Measurements from ENCODE around the gene DYNLT2.

Gene DYNLT2, protein sequence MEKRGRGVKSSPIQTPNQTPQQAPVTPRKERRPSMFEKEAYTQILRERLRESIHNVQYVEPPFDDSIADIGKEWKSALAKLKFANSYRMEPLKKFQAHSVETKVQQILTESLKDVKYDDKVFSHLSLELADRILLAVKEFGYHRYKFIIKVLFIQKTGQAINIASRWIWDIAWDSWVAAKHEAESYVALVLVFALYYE

GRCh38 chr6:169751242-169752073 is at the start of gene DYNLT2, which contains the start of gene ERMARD:
Gene DYNLT2, minus strand, starts transcription at chr6:169751572. Its CDS starts 114 bp downstream, at chr6:169751458.
Gene ERMARD, plus strand, starts transcription at chr6:169751622. Its CDS starts 36 bp downstream, at chr6:169751658.
- Histone ChIP-seq H3K9me3 (ENCODE audit: low read length) (no peaks in the 10 kb centered on the region), H3K36me3 (ENCODE audit: insufficient read depth, low read length) (no peaks in the 10 kb centered on the region), H3K27me3 (ENCODE audit: control insufficient read depth in 1 of 2, insufficient read depth in 2 of 2, low read length in 2 of 2) (no peaks in the 10 kb centered on the region), H3K4me1 (ENCODE audit: insufficient read depth, low read length) (peaks cover 25% of the 10 kb centered on the region), H3K9ac (ENCODE audit: low read length) (peak within 1 kb of the TSS; percentile 93), H3K27ac (ENCODE audit: low read depth, low read length) (peak within 1 kb of the TSS; percentile 83), H3K4me3 (ENCODE audit: low read depth in 1 of 2, low read length in 2 of 2) (peak within 1 kb of the TSS; percentile 78 to 83)

DNA sequence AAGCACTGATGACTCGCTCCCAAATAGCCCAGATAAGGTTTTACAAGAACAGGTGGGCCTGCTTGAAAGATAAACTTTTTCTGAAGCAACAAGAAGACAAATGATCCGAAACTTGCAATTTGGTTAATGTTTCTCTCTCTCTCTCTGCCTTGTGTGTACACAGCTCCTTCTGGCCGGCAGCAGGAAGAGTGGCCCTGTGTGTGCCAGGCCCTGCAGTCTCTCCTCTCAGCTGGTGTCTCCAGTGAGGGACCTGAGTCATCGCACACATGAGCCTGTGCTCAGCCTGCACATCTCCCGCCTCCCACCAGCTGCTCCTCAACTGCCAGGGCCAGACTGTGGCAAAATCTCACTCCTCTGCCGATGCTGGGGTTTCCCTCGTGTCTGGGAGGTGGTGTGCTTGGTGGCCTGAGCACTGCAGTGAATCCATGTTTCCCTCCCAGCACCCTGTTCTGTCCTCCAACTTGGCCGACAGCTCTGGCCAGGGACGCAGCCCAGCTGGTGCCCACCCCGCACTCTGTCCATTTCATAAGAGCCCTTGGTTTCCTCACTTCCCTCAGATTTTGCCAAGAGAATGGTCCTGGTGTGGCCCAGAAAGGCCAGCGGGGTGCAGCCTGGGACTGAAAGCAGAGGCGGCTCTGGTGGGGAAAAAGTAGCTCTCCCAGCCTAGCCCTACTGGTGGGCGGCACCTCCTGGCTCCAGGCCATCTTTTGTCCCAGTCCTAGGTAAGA is 49.5 kb upstream of the DYNLT2 start:
- no peaks in the 10 kb centered on the region for H3K27me3 ChIP-seq (ENCODE audit: control insufficient read depth in 1 of 2, insufficient read depth in 2 of 2, low read length in 2 of 2)
- H3K9ac ChIP-seq (ENCODE audit: low read length) = no peak overlapping the region
- H3K36me3 ChIP-seq (ENCODE audit: insufficient read depth, low read length) = no peaks in the 10 kb centered on the region
- H3K4me1 ChIP-seq (ENCODE audit: insufficient read depth, low read length) = peaks cover 4% of the 10 kb centered on the region
- H3K4me3 ChIP-seq (ENCODE audit: low read depth in 1 of 2, low read length in 2 of 2) = no peak overlapping the region
- H3K27ac ChIP-seq (ENCODE audit: low read depth, low read length) = no peak overlapping the region
- H3K9me3 ChIP-seq (ENCODE audit: low read length) = no peaks in the 10 kb centered on the region

DNA sequence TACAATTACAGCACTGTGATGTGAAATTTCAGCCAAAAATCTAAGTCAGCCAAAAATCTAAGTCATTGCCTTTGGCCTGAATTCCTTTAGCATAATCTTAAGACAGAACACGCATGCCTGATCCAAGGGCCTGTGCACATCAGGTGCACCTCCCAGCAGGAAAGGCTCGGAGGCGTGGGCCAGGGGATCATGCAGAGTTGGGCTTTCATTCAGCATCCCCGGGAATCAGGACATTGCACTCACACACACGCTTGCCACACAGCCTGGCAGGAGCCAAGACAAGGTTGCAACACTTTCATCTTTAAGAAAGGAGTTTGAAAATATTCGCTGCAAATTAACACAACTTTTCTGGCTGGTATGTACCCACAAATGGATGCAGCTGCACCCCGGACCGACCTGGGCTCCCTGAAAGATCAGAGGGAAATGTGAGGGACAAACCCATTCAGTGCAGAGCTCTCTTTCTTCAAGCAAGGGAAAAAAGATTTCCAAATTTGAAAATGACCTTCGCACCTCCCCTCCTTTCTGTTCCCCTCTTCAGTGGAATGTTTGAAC is 48.8 kb upstream of the DYNLT2 start:
- no peak overlapping the region for H3K9ac ChIP-seq (ENCODE audit: low read length)
- H3K27ac ChIP-seq (ENCODE audit: low read depth, low read length) = no peak overlapping the region
- H3K36me3 ChIP-seq (ENCODE audit: insufficient read depth, low read length) = no peaks in the 10 kb centered on the region
- H3K4me3 ChIP-seq (ENCODE audit: low read depth in 1 of 2, low read length in 2 of 2) = no peak overlapping the region
- H3K27me3 ChIP-seq (ENCODE audit: control insufficient read depth in 1 of 2, insufficient read depth in 2 of 2, low read length in 2 of 2) = no peaks in the 10 kb centered on the region
- H3K9me3 ChIP-seq (ENCODE audit: low read length) = no peaks in the 10 kb centered on the region
- peaks cover 4% of the 10 kb centered on the region for H3K4me1 ChIP-seq (ENCODE audit: insufficient read depth, low read length)

DNA sequence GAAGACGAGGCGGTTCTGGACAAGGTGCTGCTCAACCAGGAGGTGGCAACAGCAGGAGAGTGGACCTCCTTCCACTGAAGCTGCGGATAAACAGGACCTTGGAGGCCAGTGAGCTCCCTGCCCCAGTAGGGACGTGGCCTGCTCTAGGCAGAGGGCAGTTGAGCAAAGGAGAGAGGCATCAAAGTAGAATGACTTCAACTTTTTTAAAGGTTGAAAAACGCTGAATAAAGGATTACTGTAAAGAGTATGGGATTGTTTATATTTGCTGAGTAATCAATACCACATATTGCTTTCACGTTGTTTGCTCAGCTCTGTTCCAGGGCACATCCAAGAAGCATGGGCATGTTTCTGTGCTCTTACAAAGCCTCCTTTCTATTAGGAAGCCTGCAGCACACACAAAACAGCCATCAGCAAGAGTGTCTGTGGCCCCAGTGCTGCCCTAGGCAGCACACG is 48.1 kb upstream of the DYNLT2 start:
- Histone ChIP-seq H3K27ac (ENCODE audit: low read depth, low read length) (no peak overlapping the region), H3K4me3 (ENCODE audit: low read depth in 1 of 2, low read length in 2 of 2) (no peak overlapping the region)

DNA sequence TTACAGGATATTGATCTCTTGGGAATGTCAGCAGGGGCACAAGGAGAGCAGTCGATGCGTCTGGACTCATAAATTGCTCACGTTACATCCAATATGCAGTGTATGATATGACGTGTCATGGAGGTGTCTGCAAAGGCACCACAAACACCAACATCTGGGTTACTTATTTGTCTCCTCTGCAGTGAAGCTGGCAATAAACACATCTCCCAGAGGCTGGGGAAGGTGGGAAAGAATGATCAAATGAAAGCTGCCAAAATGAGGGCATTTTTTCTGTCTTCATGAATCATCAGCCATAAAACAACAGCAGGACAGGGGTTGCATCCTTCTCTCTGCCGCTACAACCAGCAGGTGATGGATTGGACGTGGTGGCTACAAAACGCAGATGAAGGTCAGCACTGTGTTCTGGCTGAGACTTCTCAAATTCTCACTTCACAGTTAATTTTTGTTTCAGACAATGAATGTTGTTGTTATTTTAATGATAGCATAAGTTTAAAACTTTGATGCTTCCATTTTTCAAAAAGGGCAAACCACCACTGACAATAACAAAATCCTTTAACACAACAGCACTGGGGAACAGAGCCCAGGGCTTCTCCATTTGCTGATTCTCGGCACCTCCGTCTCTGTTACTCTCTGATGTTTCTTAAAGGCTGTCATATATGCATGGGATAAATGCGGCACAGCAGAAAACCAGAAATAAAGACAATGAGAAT is 47.5 kb upstream of the DYNLT2 start:
- no peak overlapping the region for H3K9ac ChIP-seq (ENCODE audit: low read length)
- peaks cover 4% of the 10 kb centered on the region for H3K4me1 ChIP-seq (ENCODE audit: insufficient read depth, low read length)
- no peaks in the 10 kb centered on the region for H3K36me3 ChIP-seq (ENCODE audit: insufficient read depth, low read length)
- H3K27ac ChIP-seq (ENCODE audit: low read depth, low read length) = no peak overlapping the region
- H3K27me3 ChIP-seq (ENCODE audit: control insufficient read depth in 1 of 2, insufficient read depth in 2 of 2, low read length in 2 of 2) = no peaks in the 10 kb centered on the region
- H3K4me3 ChIP-seq (ENCODE audit: low read depth in 1 of 2, low read length in 2 of 2) = no peak overlapping the region
- H3K9me3 ChIP-seq (ENCODE audit: low read length) = no peaks in the 10 kb centered on the region

More for the DNA sequence above, 48.1 kb upstream of the DYNLT2 start:
- peaks cover 4% of the 10 kb centered on the region for H3K4me1 ChIP-seq (ENCODE audit: insufficient read depth, low read length)
- H3K9ac ChIP-seq (ENCODE audit: low read length) = no peak overlapping the region
- no peaks in the 10 kb centered on the region for H3K36me3 ChIP-seq (ENCODE audit: insufficient read depth, low read length)
- no peaks in the 10 kb centered on the region for H3K9me3 ChIP-seq (ENCODE audit: low read length)
- H3K27me3 ChIP-seq (ENCODE audit: control insufficient read depth in 1 of 2, insufficient read depth in 2 of 2, low read length in 2 of 2) = no peaks in the 10 kb centered on the region

- peaks cover 13% of the 10 kb centered on the region for H3K4me1 ChIP-seq (ENCODE audit: insufficient read depth, low read length)
- no peak overlapping the region for H3K4me3 ChIP-seq (ENCODE audit: low read depth in 1 of 2, low read length in 2 of 2)
- H3K27ac ChIP-seq (ENCODE audit: low read depth, low read length) = no peak overlapping the region
- no peaks in the 10 kb centered on the region for H3K36me3 ChIP-seq (ENCODE audit: insufficient read depth, low read length)
- no peaks in the 10 kb centered on the region for H3K9me3 ChIP-seq (ENCODE audit: low read length)
- no peak overlapping the region for H3K9ac ChIP-seq (ENCODE audit: low read length)
- no peaks in the 10 kb centered on the region for H3K27me3 ChIP-seq (ENCODE audit: control insufficient read depth in 1 of 2, insufficient read depth in 2 of 2, low read length in 2 of 2)
Measured at GRCh38 chr6:169795196-169795595, 43.8 kb upstream of the DYNLT2 start.

GRCh38 chr6:169794317-169795055 is 43.1 kb upstream of the DYNLT2 start:
- no peak overlapping the region for H3K9ac ChIP-seq (ENCODE audit: low read length)
- peaks cover 17% of the 10 kb centered on the region for H3K4me1 ChIP-seq (ENCODE audit: insufficient read depth, low read length)
- H3K9me3 ChIP-seq (ENCODE audit: low read length) = no peaks in the 10 kb centered on the region
- H3K36me3 ChIP-seq (ENCODE audit: insufficient read depth, low read length) = no peaks in the 10 kb centered on the region
- H3K27ac ChIP-seq (ENCODE audit: low read depth, low read length) = no peak overlapping the region
- no peaks in the 10 kb centered on the region for H3K27me3 ChIP-seq (ENCODE audit: control insufficient read depth in 1 of 2, insufficient read depth in 2 of 2, low read length in 2 of 2)
- H3K4me3 ChIP-seq (ENCODE audit: low read depth in 1 of 2, low read length in 2 of 2) = no peak overlapping the region

GRCh38 chr6:169793408-169793807 is 42.0 kb upstream of the DYNLT2 start:
- no peak overlapping the region for H3K4me3 ChIP-seq (ENCODE audit: low read depth in 1 of 2, low read length in 2 of 2)

DNA sequence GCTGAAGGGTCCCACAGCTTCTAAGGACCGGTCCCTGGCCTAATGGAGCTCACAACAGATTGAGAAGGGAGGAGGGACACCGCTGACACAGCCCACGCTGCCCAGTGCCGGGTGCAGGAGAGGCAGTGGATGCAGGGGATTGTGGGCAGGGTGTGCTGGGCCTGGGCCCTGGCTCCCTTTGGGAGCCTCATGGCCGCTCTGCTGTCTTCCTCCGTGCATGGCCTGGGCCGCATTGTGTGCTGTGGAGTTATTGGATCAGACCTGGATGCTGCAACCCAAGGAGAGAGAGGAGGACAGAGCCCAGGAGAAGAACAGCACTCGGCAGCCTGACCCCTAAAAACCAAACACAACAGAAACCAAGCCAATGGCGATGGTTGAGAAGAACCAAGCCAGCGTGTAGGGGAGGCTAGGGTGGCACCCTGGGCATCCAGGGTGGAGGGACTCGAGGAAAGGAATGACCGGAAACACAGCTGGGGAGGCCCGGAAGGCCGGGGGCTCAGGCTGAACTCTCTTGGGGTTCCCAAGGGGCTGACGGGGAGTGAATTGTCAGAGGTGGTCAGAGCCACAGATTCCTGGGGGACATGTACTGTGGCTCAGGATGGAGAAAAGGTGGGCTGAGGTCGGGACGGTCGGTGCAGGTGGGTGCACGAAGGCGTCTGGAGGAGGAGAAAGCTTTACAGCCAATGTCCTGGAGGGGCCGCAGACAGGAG is 41.1 kb upstream of the DYNLT2 start:
- Histone ChIP-seq H3K27me3 (ENCODE audit: control insufficient read depth in 1 of 2, insufficient read depth in 2 of 2, low read length in 2 of 2) (no peaks in the 10 kb centered on the region), H3K27ac (ENCODE audit: low read depth, low read length) (no peak overlapping the region), H3K4me3 (ENCODE audit: low read depth in 1 of 2, low read length in 2 of 2) (no peak overlapping the region), H3K9me3 (ENCODE audit: low read length) (no peaks in the 10 kb centered on the region), H3K4me1 (ENCODE audit: insufficient read depth, low read length) (peaks cover 16% of the 10 kb centered on the region), H3K36me3 (ENCODE audit: insufficient read depth, low read length) (no peaks in the 10 kb centered on the region), H3K9ac (ENCODE audit: low read length) (no peak overlapping the region)

More at GRCh38 chr6:169793408-169793807, 42.0 kb upstream of the DYNLT2 start:
- Histone ChIP-seq H3K36me3 (ENCODE audit: insufficient read depth, low read length) (no peaks in the 10 kb centered on the region), H3K4me1 (ENCODE audit: insufficient read depth, low read length) (peaks cover 16% of the 10 kb centered on the region), H3K9ac (ENCODE audit: low read length) (no peak overlapping the region), H3K27me3 (ENCODE audit: control insufficient read depth in 1 of 2, insufficient read depth in 2 of 2, low read length in 2 of 2) (no peaks in the 10 kb centered on the region), H3K27ac (ENCODE audit: low read depth, low read length) (no peak overlapping the region), H3K9me3 (ENCODE audit: low read length) (no peaks in the 10 kb centered on the region)

- H3K27me3 ChIP-seq (ENCODE audit: control insufficient read depth in 1 of 2, insufficient read depth in 2 of 2, low read length in 2 of 2) = no peaks in the 10 kb centered on the region
- H3K27ac ChIP-seq (ENCODE audit: low read depth, low read length) = no peak overlapping the region
- H3K9ac ChIP-seq (ENCODE audit: low read length) = no peak overlapping the region
Measured at GRCh38 chr6:169791721-169792131, 40.4 kb upstream of the DYNLT2 start.

More at GRCh38 chr6:169791721-169792131, 40.4 kb upstream of the DYNLT2 start:
- no peaks in the 10 kb centered on the region for H3K36me3 ChIP-seq (ENCODE audit: insufficient read depth, low read length)
- H3K4me3 ChIP-seq (ENCODE audit: low read depth in 1 of 2, low read length in 2 of 2) = no peak overlapping the region
- H3K9me3 ChIP-seq (ENCODE audit: low read length) = no peaks in the 10 kb centered on the region
- H3K4me1 ChIP-seq (ENCODE audit: insufficient read depth, low read length) = peaks cover 16% of the 10 kb centered on the region

Measured in muscle layer of colon (tissue), 2 donors.